C4-2B (cell line): ENCODE data around the gene AIG1.

Source experiments
- H3K27ac ChIP-seq: fragments of 450-650 bp; 2 replicates; pipeline ENCODE4 v1.5.1; 2017
- ZFX ChIP-seq: fragments of 450-650 bp; IDR thresholded peaks from 2 replicates; pipeline ENCODE4 v1.6.1; 2017
- TF ChIP-seq, protein P1 (sequence below): fragments of 450-650 bp; conservative IDR thresholded peaks from 2 replicates; pipeline ENCODE4 v1.5.1; 2017; ENCODE audit warnings: mild to moderate bottlenecking

Gene AIG1

DNA sequence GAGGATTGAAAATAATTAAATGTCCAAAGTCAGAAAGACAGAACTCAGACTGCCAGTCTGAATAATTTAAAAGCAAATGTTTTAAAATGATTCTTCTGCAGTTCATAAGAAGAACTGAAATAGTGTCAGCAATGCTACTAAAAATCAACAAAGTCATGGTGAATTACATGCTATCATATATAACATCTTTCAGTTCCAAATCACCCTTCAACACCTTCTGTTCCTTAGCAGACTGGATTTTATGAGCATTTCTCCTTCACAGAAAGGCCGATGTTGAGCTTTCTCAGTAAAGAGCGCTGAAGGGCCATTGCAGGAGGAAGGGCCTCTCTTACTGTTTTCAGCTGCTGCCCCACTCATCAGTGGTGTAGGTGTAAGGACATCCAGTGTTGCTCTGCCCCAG is 63.3 kb downstream of the AIG1 start:
- H3K27ac ChIP-seq, result no peak overlapping the region
- TF ChIP-seq, protein P1, sequence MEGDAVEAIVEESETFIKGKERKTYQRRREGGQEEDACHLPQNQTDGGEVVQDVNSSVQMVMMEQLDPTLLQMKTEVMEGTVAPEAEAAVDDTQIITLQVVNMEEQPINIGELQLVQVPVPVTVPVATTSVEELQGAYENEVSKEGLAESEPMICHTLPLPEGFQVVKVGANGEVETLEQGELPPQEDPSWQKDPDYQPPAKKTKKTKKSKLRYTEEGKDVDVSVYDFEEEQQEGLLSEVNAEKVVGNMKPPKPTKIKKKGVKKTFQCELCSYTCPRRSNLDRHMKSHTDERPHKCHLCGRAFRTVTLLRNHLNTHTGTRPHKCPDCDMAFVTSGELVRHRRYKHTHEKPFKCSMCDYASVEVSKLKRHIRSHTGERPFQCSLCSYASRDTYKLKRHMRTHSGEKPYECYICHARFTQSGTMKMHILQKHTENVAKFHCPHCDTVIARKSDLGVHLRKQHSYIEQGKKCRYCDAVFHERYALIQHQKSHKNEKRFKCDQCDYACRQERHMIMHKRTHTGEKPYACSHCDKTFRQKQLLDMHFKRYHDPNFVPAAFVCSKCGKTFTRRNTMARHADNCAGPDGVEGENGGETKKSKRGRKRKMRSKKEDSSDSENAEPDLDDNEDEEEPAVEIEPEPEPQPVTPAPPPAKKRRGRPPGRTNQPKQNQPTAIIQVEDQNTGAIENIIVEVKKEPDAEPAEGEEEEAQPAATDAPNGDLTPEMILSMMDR, result no peak
- TF ChIP-seq ZFX, result no peak

DNA sequence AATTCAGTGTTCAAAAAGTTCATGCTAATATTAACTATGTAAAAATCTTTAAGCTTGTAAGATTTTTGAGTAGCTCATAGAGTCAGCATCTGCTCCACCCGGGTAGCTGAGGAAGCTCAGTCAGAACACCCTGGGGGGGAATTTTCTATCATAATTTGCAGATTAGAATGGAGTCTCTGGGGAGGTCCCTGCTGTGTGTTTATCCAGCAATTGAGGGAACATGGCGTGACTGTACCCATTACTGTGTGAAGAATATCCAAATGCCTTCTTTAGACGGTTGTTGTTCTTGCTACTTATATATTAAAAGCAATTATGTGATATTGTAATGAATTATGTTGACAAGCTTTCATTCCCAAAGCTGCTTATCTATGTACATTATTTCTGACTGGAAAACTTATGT is 64.8 kb downstream of the AIG1 start:
- no peak overlapping the region for H3K27ac ChIP-seq
- TF ChIP-seq ZFX, result no peak
- TF ChIP-seq, protein P1, result no peak

DNA sequence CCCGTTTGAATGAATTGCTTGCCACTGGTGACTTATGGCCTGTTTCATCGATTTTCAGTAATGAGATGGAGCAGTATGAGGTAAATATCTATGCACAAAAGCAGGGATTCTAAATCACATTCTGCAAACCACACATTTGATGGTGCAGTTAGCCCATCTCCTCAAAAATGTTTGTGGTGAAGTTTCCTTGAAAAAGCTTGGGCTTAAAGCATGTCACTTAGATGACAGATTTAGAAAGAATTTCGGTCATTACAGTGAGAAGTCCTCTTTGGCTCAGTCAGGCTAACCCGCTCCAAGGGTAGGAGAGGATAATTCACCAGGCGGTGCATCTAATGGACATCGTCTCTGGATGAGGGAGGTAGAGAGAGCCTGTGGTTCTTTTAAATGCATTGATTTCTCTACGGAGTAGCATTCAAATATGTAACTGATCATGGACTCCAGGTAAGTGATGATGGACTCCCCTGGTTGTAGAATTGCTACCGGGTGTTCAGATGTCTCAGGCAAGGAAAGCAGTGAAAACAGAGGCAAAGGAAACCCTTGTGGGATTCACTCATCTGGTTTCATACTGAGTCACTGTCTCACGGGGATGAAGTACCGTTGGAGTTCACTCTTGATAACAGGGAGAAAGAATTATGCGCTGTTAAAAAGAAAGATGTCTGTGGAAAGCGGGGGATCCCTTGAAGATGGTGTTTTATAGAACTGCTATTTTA is 65.3 kb downstream of the AIG1 start:
- TF ChIP-seq, protein P1, result no peak
- no peak for TF ChIP-seq ZFX
- H3K27ac ChIP-seq, result no peak overlapping the region

DNA sequence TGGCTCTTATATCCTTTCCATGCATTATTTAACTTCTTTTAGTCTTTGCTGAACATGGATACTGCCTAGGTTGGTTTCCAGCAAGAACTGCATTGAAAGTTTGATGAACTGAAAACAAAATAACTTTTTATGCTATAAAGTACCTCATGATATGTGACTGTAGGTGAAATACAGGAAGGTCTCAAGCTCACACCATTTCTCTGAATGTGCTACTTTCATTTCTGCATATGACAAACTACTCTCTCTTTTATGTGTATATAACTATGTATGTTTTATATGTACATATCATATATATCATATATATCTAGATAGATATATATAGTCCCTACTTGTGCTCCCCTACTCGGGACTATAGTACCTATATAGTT is 65.9 kb downstream of the AIG1 start:
- TF ChIP-seq, protein P1, result no peak
- no peak for TF ChIP-seq ZFX
- no peak overlapping the region for H3K27ac ChIP-seq

DNA sequence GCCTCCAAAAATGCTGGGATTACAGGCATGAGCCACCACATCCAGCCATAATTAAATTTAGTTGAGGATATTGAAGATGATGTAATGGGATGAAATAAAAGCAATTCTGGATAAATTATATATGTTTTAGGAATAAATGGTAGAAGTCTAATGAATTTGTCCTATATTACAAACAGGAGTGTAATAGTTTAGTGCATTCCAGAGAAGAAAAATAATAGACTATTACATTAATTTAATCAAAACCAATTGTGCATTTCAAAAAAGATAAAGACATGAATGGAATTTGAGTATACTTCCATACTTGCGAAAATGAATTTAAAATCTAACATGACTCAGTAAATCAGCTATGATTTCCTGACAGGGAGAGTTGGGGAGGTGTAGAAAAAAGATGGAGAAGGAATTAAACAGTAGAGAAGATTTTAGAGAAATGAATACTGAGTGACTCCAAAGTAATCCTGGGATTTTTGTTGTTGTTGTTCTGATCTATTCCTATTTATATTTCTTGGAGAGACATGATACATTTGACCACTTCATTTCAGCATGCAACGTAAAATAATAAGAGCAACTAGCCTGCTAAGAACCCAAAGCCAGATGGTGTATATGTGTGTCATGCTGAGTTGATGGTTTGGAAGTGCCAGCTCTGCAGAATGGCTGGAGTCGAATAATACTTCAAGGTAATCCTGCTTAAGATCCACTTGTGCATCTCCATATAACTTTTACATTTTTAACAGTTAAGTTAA is 67.4 kb downstream of the AIG1 start:
- no peak for TF ChIP-seq ZFX
- TF ChIP-seq, protein P1, result no peak
- no peak overlapping the region for H3K27ac ChIP-seq

DNA sequence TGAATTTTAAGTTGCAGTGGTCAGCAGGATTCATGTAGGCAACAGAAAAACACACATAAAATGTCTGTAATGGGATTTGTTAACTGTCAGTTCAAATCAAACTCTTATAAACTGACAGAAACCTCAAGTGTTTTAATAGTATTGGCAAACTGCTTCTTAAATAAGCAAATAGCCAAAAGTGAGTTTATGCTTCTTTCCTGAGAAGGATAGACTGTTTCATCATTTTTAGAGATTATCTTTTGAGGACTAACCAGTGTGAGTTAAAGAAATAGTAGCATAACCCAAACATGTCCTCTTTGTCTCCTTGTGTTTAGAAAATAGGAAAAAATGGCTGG is 68.0 kb downstream of the AIG1 start:
- no peak overlapping the region for H3K27ac ChIP-seq
- TF ChIP-seq, protein P1, result no peak
- TF ChIP-seq ZFX, result no peak

DNA sequence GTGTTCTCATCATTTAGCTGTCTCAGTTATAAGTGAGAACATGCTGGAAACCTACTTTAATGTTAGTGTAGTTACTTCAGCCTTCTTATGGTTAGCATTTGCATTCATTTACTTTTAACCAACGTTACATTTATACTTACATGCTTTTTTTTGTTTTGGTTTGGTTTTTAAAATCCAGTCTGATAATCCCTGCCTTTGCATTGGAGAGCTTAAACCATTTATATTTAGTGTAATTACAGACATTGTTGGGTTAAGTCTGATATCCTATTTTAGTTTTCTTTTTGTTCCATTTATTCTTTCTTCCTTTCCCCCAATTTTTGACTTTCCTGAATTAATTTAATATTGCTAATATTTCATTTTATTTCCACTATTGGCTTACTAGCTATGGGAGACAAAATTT is 70.2 kb downstream of the AIG1 start:
- no peak overlapping the region for H3K27ac ChIP-seq
- TF ChIP-seq, protein P1, result no peak
- no peak for TF ChIP-seq ZFX
